ENCODE results near the gene CWC22. TPM values are rescaled to one million over a fixed set of nuclear protein-coding genes. Genes with fewer than 3 reads are reported as not detected.

CWC22 gene
- 10.7 and 13.3 TPM in 2 replicates for total RNA-seq

DNA sequence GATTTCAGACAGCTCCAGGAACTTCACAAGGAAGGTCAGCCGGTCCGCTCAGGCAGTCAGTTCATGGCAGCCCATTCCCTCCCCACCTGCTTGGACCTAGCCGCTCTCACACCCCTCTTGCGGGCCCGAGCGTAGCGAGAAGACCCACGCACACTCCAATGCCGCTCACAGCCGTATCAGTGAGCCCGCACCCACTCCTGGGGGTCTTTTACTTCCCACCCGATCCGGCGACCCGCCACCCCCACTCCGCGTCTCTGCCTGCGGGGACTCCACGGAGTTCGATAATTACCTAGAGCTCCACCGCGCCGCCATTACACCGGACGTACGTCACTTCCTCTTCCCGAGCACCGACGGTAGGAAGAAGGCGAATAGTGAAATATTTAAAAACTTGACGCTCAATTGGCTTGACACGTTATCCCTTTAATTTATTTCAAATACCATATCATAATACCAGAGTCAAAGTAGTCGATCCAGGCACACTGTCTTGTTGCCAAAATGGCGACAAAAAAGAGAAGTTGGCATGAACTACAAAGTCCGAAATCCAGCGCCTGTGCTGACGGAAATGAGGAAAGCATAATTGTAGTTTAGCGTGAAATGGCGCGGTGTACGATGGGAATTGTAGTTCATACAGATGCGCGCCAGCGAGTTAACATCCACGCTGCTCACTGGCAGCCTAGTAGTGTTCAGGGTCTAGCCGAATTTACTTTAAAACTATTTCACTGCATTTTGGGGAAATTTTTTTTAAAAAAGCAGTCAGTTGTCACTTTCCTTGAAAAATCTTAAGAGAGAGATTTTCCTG, at the start of gene CWC22:
CWC22 (minus strand) TSS at position 517 of the 799 bp plus-strand sequence. CDS start 13,956 bp downstream, outside the sequence.

Small RNAs within 50 kb of the gene (small RNA-seq; reads per million reads assigned to genes)
- not detected for gene RF00416

Other genes with a start within 250 kb of the CWC22 start
- 1.2 and 2.6 TPM in 2 replicates for gene ZNF385B, start 145.7 kb downstream of the CWC22 start, total RNA-seq